Measurements from ENCODE around the gene PKM.
A peak's percentile ranks its signal among the peaks of the same experiment; 100 is the strongest.

PKM gene

DNA sequence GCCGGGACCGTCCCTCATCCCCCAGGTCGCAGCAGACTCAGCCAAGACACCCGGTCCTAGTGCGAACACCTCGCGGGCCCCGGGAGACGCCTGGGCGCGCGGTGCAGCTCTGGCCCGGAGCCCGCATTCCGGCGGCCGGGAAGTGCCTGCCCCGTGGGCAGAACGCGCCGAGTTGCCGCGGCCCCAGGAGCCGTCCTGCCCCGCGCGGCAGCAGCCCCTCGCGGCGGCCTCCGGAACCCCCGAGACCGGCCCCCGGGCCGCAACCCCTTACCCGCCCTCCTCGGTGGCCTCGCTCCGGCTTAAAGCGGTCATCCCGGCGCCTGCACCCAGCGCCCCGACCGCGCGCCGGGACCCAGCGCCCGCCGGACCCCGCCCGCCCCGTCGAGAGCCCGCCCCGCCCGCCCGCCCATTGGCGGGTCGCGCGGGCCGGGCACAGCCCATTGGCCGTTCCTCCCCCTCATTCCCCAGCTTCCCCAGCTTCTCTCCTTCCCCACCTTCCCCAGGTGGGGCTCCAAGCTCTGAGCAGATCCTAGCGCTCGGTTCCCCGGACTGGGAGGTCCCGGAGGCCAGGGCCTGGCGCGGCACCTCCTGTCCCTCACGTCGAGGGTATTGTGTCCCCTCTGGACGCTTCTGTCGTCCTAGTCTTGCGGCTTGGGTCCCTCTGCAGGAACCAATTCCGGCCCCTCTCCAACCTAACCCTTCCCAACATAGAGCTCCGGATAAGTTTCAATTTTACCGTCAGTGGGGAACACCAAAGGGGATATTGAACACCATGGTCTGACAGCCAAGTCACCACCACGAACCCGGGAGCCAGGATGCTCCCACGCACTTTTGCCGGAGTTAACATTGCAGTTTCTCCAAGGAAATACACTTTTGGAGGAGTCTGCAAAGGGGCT lies 33.3 kb downstream of the PKM start, which contains the start of gene GRAMD2A:
GRAMD2A (minus strand) TSS at position 328 of the 896 bp plus-strand sequence.
- Histone ChIP-seq H3K9me3 (ENCODE audit: control insufficient read depth, low read length) (no peaks in the 10 kb centered on the region), H3K36me3 (ENCODE audit: control insufficient read depth, insufficient read depth, low read length) (peaks cover 14% of the 10 kb centered on the region), H3K4me1 (ENCODE audit: control insufficient read depth, insufficient read depth, low read length) (peaks cover 10% of the 10 kb centered on the region), H3K9ac (ENCODE audit: low read length) (peak within 1 kb of the TSS; percentile 17), H3K27me3 (ENCODE audit: control insufficient read depth, insufficient read depth, low read length) (peaks cover 14% of the 10 kb centered on the region), H3K4me3 (ENCODE audit: low read length) (no peak within 1 kb of the TSS)

DNA sequence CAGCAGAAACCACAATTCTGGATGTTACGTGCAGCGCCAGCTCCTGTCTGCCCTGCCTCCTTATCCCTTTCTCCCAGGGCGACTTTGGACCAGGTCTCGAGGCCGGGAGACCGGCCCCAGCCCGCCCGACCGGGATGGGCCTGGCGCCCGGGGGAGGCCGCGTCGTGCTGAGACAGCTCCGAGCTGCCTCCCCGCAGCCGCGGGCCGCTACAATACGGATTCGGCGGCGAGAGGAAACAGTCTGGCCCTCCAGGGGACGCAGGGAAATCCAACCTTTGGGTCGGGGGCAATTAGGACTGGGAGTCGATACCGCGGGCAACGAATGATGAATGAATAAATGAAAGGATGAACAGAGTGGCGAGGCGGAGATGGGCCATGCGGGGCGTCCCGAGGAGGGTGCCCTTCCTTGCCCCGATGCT lies 33.9 kb downstream of the PKM start:
- Histone ChIP-seq H3K4me3 (ENCODE audit: low read length) (no peak overlapping the region), H3K4me1 (ENCODE audit: control insufficient read depth, insufficient read depth, low read length) (peaks cover 10% of the 10 kb centered on the region), H3K27me3 (ENCODE audit: control insufficient read depth, insufficient read depth, low read length) (peaks cover 14% of the 10 kb centered on the region), H3K9ac (ENCODE audit: low read length) (peak overlapping the region; percentile 17), H3K9me3 (ENCODE audit: control insufficient read depth, low read length) (no peaks in the 10 kb centered on the region), H3K36me3 (ENCODE audit: control insufficient read depth, insufficient read depth, low read length) (peaks cover 14% of the 10 kb centered on the region)

DNA sequence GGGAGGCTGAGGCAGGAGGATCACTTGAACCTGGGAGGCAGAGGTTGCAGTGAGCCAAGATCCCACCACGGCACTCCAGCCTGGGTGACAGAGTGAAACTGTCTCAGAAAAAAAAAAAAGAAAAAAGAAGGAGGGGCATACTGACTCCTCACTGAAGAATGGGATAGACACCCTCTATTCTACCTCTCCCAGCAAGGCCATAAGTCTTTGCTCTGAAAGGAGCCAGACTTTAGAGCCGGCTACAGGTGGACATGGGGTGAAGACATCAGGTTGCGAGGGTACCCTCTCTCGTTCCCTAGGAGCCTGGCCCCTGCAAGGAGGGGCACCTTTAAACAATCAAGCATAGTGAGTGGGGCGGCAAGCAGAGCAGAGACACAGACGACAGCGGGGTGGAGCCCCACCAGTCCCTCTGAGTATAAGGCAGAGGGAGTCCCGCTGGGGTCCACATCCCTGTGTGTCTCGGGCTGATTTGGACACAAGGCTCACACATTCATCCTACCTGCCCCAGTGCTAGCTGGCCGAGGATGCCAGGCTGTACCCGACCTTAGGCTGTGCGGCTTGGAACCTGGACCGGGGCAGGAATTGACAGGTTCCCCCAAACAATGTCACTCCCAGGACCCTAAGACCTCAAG lies 34.5 kb downstream of the PKM start:
- Histone ChIP-seq H3K9ac (ENCODE audit: low read length) (no peak overlapping the region), H3K36me3 (ENCODE audit: control insufficient read depth, insufficient read depth, low read length) (peaks cover 14% of the 10 kb centered on the region), H3K4me3 (ENCODE audit: low read length) (no peak overlapping the region), H3K27me3 (ENCODE audit: control insufficient read depth, insufficient read depth, low read length) (peaks cover 14% of the 10 kb centered on the region), H3K4me1 (ENCODE audit: control insufficient read depth, insufficient read depth, low read length) (peaks cover 10% of the 10 kb centered on the region), H3K9me3 (ENCODE audit: control insufficient read depth, low read length) (no peaks in the 10 kb centered on the region)

DNA sequence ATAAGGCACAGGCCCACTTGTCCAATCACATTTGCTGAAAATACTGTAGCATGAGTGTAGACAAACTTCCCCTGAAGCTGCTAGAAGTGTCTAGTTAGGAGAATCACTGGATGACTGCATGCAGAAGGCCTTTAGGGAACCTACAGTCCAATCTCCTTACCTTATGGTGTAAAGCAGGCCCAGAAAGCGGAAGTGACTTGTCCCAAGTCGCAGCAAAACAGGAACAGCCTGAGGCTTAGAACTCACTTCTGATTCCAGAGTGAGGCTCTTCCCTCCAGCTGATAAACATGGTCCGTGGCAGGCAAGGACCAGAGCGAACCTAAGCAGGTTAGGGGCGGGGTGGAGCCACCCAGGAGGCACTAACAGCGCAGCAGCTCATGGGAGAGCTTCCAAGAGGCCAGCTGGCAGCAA lies 35.9 kb downstream of the PKM start:
- peaks cover 7% of the 10 kb centered on the region for H3K4me1 ChIP-seq (ENCODE audit: control insufficient read depth, insufficient read depth, low read length)
- H3K36me3 ChIP-seq (ENCODE audit: control insufficient read depth, insufficient read depth, low read length), result peaks cover 12% of the 10 kb centered on the region

DNA sequence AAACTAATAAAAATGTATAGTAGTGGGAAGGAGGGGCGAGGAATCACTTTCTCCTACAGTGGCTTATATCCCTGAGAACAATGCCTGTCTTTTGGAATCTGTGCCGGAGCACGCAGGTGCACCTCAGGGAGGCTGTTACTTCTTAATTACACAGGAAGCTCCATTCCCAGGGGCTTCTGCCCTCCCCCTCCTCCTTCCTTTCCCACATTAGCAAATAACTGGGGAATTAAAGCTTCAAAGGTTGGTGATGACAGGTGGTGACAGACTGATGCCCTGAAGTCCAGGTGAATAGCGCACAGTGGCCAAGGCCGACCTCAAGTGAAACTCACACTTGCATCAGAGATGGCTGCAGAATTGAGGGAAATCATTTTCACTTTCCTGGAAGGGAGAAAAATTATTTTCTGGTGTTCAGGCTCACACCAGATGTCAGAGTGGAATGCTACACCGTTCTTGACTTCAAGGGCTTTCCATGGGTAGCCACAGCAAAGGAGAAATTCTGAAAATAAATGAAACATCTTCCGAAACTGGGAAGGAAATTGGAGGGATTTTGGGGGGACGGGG lies 37.1 kb downstream of the PKM start:
- Histone ChIP-seq H3K4me3 (ENCODE audit: low read length) (no peak overlapping the region), H3K27me3 (ENCODE audit: control insufficient read depth, insufficient read depth, low read length) (peaks cover 14% of the 10 kb centered on the region), H3K4me1 (ENCODE audit: control insufficient read depth, insufficient read depth, low read length) (no peaks in the 10 kb centered on the region), H3K9me3 (ENCODE audit: control insufficient read depth, low read length) (no peaks in the 10 kb centered on the region), H3K9ac (ENCODE audit: low read length) (no peak overlapping the region), H3K36me3 (ENCODE audit: control insufficient read depth, insufficient read depth, low read length) (peaks cover 2% of the 10 kb centered on the region)

More for the DNA sequence above, 35.9 kb downstream of the PKM start:
- no peak overlapping the region for H3K4me3 ChIP-seq (ENCODE audit: low read length)
- H3K9me3 ChIP-seq (ENCODE audit: control insufficient read depth, low read length), result no peaks in the 10 kb centered on the region
- peaks cover 14% of the 10 kb centered on the region for H3K27me3 ChIP-seq (ENCODE audit: control insufficient read depth, insufficient read depth, low read length)
- H3K9ac ChIP-seq (ENCODE audit: low read length), result no peak overlapping the region

DNA sequence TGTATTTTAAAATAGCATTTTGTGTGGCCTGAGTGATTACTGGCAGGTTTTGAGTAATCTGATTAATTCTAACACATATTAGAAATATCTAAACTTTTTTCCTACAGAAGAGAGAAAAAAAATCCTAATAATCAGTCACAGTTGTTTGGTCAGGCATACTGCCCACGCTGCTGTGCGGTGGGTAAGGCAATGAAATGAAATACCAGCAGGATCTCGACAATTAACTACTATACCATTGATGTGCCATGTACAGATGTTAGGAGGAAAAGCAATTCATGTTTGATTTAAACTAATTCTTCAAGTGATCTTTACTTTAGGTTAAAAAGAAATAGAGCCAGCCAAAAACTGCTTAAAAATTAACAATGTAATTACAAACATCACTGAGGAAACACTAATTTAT lies 38.6 kb downstream of the PKM start:
- Histone ChIP-seq H3K9me3 (ENCODE audit: control insufficient read depth, low read length) (no peaks in the 10 kb centered on the region), H3K36me3 (ENCODE audit: control insufficient read depth, insufficient read depth, low read length) (no peaks in the 10 kb centered on the region), H3K9ac (ENCODE audit: low read length) (no peak overlapping the region), H3K4me3 (ENCODE audit: low read length) (no peak overlapping the region), H3K4me1 (ENCODE audit: control insufficient read depth, insufficient read depth, low read length) (no peaks in the 10 kb centered on the region), H3K27me3 (ENCODE audit: control insufficient read depth, insufficient read depth, low read length) (peaks cover 11% of the 10 kb centered on the region)

DNA sequence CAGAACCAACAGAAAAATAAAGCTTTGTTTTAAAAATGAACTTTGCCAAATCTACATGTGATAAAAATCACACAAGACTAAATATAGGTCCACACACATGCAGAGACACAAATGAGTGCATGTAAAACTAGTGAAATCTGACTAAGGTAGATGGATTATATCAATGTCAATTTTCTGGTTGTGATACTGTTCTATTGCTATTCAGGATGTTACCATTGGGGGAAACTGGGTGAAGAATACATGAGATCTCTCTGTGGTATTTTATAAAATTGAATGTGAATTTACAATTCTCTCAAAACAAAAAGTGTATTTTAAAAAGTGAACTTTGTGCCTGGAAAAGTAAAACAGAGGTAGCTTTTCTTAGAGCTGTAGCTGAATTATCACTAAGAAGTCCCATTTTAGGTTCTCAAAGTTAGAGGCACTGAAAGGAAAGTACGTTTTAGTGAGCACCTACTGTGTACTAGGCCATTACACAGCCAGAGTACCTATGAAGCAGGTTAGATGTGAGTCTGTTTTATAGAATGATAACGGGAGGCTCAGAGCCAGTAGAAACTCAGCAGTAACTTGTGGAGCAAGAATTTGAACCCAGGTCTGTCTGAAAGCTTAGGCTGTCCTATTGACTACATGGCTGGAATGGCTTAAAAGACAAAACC lies 41.6 kb downstream of the PKM start:
- H3K9me3 ChIP-seq (ENCODE audit: control insufficient read depth, low read length), result no peaks in the 10 kb centered on the region
- H3K9ac ChIP-seq (ENCODE audit: low read length), result no peak overlapping the region

DNA sequence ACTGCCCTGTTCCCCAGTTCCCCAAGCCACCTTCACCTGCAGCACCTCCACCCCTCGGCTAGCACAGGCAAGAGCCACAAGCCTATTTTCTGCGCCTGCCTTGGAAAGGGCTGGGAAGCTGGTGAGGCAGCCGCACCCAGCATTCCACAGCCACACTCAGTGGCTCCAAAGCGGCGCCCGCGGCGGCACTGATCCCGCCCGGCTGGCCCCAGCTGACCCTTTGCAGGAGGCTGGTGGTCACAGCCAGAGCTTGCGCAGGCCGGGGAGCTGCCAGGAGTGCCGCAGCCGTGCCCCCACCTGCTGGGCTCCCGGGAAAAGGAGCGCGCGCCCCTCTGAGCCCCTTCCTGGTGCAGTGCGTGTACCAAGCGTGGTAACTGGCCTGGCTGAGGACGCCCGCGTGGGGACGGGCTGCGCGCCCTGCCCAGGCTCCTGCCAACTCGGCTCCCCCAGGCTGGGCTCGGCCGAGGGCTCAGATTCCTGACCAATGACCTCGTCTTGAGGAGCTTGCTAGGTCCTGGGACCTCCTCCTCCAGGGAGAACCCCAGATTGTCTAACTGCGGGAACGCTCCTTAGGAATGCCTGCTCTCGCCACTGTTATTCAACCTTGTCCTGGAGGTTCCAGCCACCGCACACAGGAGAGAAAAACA lies 46.7 kb downstream of the PKM start:
- Histone ChIP-seq H3K9ac (ENCODE audit: low read length) (no peak overlapping the region), H3K36me3 (ENCODE audit: control insufficient read depth, insufficient read depth, low read length) (no peaks in the 10 kb centered on the region), H3K4me1 (ENCODE audit: control insufficient read depth, insufficient read depth, low read length) (peaks cover 8% of the 10 kb centered on the region), H3K4me3 (ENCODE audit: low read length) (no peak overlapping the region), H3K9me3 (ENCODE audit: control insufficient read depth, low read length) (no peaks in the 10 kb centered on the region), H3K27me3 (ENCODE audit: control insufficient read depth, insufficient read depth, low read length) (peaks cover 12% of the 10 kb centered on the region)

More for the DNA sequence above, 41.6 kb downstream of the PKM start:
- Histone ChIP-seq H3K4me3 (ENCODE audit: low read length) (no peak overlapping the region), H3K36me3 (ENCODE audit: control insufficient read depth, insufficient read depth, low read length) (no peaks in the 10 kb centered on the region), H3K4me1 (ENCODE audit: control insufficient read depth, insufficient read depth, low read length) (peaks cover 2% of the 10 kb centered on the region), H3K27me3 (ENCODE audit: control insufficient read depth, insufficient read depth, low read length) (peaks cover 5% of the 10 kb centered on the region)

DNA sequence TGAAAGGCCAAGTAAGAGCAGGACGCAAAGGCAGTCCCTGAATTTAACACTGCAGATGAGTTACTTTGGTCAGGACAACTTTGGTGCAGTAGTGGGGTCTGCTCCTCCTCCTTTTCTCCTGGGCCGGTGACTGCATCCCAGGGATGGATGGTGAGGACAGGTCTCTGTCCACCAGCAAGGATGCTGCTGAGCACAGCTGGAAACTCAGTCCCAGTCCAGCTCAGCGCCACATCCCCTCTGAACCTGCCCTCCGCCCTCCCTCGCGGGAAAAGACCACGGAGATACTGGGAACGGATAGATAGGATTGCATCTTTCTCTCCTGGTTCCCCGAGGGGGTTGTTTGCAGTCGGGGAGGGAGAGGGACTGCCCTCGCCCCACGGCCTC lies 47.2 kb downstream of the PKM start:
- H3K9ac ChIP-seq (ENCODE audit: low read length), result no peak overlapping the region
- H3K36me3 ChIP-seq (ENCODE audit: control insufficient read depth, insufficient read depth, low read length), result no peaks in the 10 kb centered on the region
- H3K27me3 ChIP-seq (ENCODE audit: control insufficient read depth, insufficient read depth, low read length), result peaks cover 12% of the 10 kb centered on the region
- no peaks in the 10 kb centered on the region for H3K9me3 ChIP-seq (ENCODE audit: control insufficient read depth, low read length)
- no peak overlapping the region for H3K4me3 ChIP-seq (ENCODE audit: low read length)
- peaks cover 8% of the 10 kb centered on the region for H3K4me1 ChIP-seq (ENCODE audit: control insufficient read depth, insufficient read depth, low read length)

DNA sequence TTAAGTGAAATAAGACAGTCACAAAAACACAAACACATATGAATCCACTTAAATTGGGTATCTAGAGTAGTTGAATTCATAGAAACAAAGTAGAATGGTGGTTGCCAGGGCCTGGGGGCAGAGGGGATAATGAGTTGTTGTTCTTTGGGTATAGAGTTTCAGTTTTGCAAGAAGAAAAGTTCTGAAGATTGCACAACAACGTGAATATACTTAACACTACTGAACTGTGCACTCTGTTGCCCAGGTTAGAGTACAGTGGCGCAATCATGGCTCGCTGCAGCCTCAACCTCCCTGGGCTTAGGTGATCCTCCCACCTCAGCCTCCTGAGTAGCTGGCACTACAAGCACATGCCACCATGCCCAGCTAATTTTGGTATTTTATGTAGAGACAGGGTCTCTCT lies 48.3 kb downstream of the PKM start:
- Histone ChIP-seq H3K4me3 (ENCODE audit: low read length) (no peak overlapping the region), H3K36me3 (ENCODE audit: control insufficient read depth, insufficient read depth, low read length) (no peaks in the 10 kb centered on the region), H3K9me3 (ENCODE audit: control insufficient read depth, low read length) (no peaks in the 10 kb centered on the region), H3K27me3 (ENCODE audit: control insufficient read depth, insufficient read depth, low read length) (peaks cover 12% of the 10 kb centered on the region), H3K4me1 (ENCODE audit: control insufficient read depth, insufficient read depth, low read length) (peaks cover 8% of the 10 kb centered on the region), H3K9ac (ENCODE audit: low read length) (no peak overlapping the region)

DNA sequence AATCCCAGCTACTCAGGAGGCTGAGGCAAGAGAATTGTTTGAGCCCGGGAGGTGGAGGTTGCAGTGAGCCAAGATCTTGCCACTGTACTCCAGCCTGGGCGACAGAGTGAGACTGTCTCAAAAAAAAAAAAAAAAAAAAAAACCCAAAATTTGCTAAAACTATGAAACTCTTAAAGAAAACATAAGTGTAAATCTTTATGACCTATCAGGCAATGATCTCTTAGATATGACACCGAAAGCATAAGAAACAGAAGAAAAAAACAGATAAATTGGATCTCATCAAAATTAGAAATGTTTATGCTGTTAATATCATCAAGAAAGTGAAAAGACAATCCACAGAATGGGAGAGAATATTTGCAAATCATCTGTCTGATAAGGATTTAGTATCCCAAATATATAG lies 48.7 kb downstream of the PKM start:
- H3K9ac ChIP-seq (ENCODE audit: low read length), result no peak overlapping the region
- peaks cover 12% of the 10 kb centered on the region for H3K27me3 ChIP-seq (ENCODE audit: control insufficient read depth, insufficient read depth, low read length)
- peaks cover 8% of the 10 kb centered on the region for H3K4me1 ChIP-seq (ENCODE audit: control insufficient read depth, insufficient read depth, low read length)
- no peaks in the 10 kb centered on the region for H3K9me3 ChIP-seq (ENCODE audit: control insufficient read depth, low read length)
- no peak overlapping the region for H3K4me3 ChIP-seq (ENCODE audit: low read length)
- H3K36me3 ChIP-seq (ENCODE audit: control insufficient read depth, insufficient read depth, low read length), result no peaks in the 10 kb centered on the region

All from mucosa of stomach (tissue), 1 donor.